Measurements from ENCODE around the gene BTG2. TPM values are rescaled to one million over a fixed set of nuclear protein-coding genes. Genes with fewer than 3 reads are reported as not detected.

BTG2 gene
- total RNA-seq, 1 experiment from 2014 or later = 2.9 TPM

DNA sequence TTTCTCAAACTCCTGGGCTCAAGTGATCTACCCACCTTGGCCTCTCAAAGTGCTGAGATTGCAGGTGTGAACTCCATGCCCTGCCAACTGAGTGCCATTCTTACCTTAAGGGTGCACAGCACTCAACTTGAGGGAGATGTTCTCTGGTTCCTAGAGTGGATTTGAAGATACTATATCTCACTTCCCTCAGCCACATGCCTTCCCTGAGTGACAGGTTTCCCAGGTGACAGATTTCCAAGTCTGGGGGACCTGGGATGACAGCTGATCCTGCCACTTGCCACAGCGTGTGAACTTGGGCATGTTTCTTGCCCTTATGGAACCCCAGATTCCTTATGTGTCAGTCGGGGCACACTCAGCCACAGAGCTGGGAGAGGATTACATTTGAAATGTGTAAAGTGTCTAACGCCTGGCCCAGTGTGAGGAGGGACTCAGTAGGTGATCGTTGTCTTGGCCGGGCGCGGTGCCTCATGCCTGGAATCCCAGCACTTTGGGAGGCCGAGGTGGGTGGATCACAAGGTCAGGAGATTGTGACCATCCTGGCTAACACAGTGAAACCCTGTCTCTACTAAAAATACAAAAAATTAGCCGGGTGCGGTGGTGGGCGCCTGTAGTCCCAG is 29.6 kb upstream of the BTG2 start:
- no peak for DNase-seq
- H3K4me1 Mint-ChIP-seq = peaks cover 15 to 27% of the 10 kb centered on the region in 2 experiments
- Histone ChIP-seq H3K79me1 (ENCODE audit: insufficient read depth, low read depth, low read length, poor library complexity, severe bottlenecking) (no peaks in the 10 kb centered on the region), H3K18ac (ENCODE audit: insufficient read length, low read depth, low read length) (no peak overlapping the region), H3K56ac (ENCODE audit: insufficient read length, low read depth, low read length) (no peak overlapping the region), H3K9ac (ENCODE audit: extremely low read depth, insufficient read length, low read length) (no peak overlapping the region), H2BK20ac (ENCODE audit: low read depth, low read length, poor library complexity, severe bottlenecking) (no peak overlapping the region), H2BK15ac (ENCODE audit: low read depth, low read length) (no peak overlapping the region), H4K91ac (ENCODE audit: insufficient read length, low read depth, low read length) (no peak overlapping the region), H3K4me1 (ENCODE audit: insufficient read depth, low read length) (no peaks in the 10 kb centered on the region), H3K23ac (ENCODE audit: insufficient read length, low read depth, low read length) (no peak overlapping the region), H3K4me2 (ENCODE audit: insufficient read depth, insufficient read length, low read length) (no peak overlapping the region), H2BK5ac (ENCODE audit: insufficient read length, low read length) (no peak overlapping the region), H2BK120ac (ENCODE audit: low read depth, low read length, poor library complexity, severe bottlenecking) (no peak overlapping the region), H3K79me2 (ENCODE audit: insufficient read depth, low read length) (no peaks in the 10 kb centered on the region), H4K20me1 (ENCODE audit: control insufficient read depth, insufficient read depth, insufficient read length) (no peaks in the 10 kb centered on the region), H3K23me2 (ENCODE audit: insufficient read length, low read depth, low read length, poor library complexity, severe bottlenecking) (peaks cover 3% of the 10 kb centered on the region), H2BK12ac (ENCODE audit: insufficient read length, low read depth, low read length) (no peak overlapping the region), H4K5ac (ENCODE audit: insufficient read length, low read depth, low read length) (no peak overlapping the region), H4K8ac (replicated peaks; ENCODE audit: insufficient read length, low read depth, low read length) (no peak overlapping the region), H3K14ac (ENCODE audit: insufficient read depth, low read length) (no peak overlapping the region), H3K4ac (ENCODE audit: low read depth, low read length) (no peak overlapping the region), H3K27ac (ENCODE audit: insufficient read length, low read depth, low read length) (no peak overlapping the region), H3T11ph (ENCODE audit: low read length) (no peak overlapping the region), H3K27me3 (ENCODE audit: insufficient read depth, low read length) (peaks cover 5% of the 10 kb centered on the region; the same call in 1 of the 2 replicates), H2AK5ac (ENCODE audit: insufficient read length, low read length) (no peak overlapping the region), H3K9me3 (ENCODE audit: control insufficient read depth, low read depth, low read length) (no peaks in the 10 kb centered on the region), H2AFZ (ENCODE audit: low read length) (no peak overlapping the region)
- no peaks in the 10 kb centered on the region for H3K36me3 Mint-ChIP-seq (ENCODE audit: insufficient read depth in 1 of 3, low read depth in 3 of 3)
- no peak overlapping the region for H3K27ac Mint-ChIP-seq
- no CpG with 5 or more reads among the region's 11 CpGs for WGBS (ENCODE audit: extremely low coverage, insufficient read length, low lambda C conversion rate)
- H3K4me3 Mint-ChIP-seq = no peak overlapping the region
- peaks cover 84% of the 10 kb centered on the region for H3K27me3 Mint-ChIP-seq (ENCODE audit: low read depth)
- no peaks in the 10 kb centered on the region; a peak in 1 of 5 replicates for H3K9me3 Mint-ChIP-seq
- TF ChIP-seq, protein P1, sequence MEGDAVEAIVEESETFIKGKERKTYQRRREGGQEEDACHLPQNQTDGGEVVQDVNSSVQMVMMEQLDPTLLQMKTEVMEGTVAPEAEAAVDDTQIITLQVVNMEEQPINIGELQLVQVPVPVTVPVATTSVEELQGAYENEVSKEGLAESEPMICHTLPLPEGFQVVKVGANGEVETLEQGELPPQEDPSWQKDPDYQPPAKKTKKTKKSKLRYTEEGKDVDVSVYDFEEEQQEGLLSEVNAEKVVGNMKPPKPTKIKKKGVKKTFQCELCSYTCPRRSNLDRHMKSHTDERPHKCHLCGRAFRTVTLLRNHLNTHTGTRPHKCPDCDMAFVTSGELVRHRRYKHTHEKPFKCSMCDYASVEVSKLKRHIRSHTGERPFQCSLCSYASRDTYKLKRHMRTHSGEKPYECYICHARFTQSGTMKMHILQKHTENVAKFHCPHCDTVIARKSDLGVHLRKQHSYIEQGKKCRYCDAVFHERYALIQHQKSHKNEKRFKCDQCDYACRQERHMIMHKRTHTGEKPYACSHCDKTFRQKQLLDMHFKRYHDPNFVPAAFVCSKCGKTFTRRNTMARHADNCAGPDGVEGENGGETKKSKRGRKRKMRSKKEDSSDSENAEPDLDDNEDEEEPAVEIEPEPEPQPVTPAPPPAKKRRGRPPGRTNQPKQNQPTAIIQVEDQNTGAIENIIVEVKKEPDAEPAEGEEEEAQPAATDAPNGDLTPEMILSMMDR (conservative IDR thresholded peaks at IDR 0.05) = no peak
